ENCODE data around the gene CRTC2.

Gene CRTC2

DNA sequence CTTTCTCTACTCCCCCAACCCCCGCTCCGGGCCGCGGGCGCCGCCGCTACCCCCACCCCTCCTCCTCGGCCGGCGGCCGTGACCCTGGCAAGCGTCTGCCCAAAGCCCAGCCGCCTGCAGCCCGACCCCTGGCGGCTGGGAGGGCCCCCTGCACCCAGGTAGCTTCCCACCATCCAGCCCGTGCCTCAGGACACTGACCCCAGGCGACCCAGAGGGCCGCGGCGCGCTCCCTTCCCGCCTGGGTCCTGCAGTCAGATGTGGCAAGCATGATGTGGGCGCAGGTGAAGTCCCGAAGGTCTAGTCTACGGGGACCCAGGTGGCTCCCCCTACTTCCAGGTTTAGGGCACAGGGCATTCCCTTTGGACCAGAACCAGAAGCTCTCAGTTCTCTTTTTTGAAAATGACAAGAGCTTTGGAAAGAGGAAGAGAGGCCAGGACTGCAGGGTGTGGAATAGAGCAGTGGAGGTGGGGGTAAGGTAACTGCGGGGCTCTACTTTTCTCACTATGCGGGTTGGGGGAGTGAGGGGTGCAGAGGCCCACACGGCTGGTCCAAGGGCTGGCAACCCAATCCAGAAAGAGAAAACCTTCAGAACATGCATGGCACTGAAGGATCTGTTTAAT is 11.7 kb downstream of the CRTC2 start, which contains the start of gene DENND4B:
TSS of gene DENND4B (minus strand) at position 97 of the 620 bp plus-strand sequence. CDS start 2,344 bp downstream, outside the sequence.
- H3K4me2 ChIP-seq: peak within 1 kb of the TSS; percentile 96 to 99 (median 98)
- no peaks in the 10 kb centered on the region for H3K9me3 ChIP-seq (replicated peaks in 1 of 11)
- no peak for TF ChIP-seq Cebpa-rat (IDR thresholded peaks at IDR 0.05)
- H3K4me3 ChIP-seq: peak within 1 kb of the TSS; percentile 70 to 87 (median 83)
- peaks cover 0 to 37% (median 11%) of the 10 kb centered on the region in 11 experiments; a peak in 12 of 22 replicates for H4K20me1 ChIP-seq
- H3K27me3 ChIP-seq: no peaks in the 10 kb centered on the region
- peak within 1 kb of the TSS; percentile 98 to 100 (median 100) for H3K27ac ChIP-seq
- H3K9ac ChIP-seq: peak within 1 kb of the TSS; percentile 97 to 100 (median 100)
- peaks cover 64 to 74% (median 72%) of the 10 kb centered on the region in 11 experiments for H3K36me3 ChIP-seq
- peaks cover 38 to 81% (median 65%) of the 10 kb centered on the region in 10 experiments for H3K4me1 ChIP-seq

GRCh38 chr1:153945795-153946621 is 12.4 kb downstream of the CRTC2 start:
- peak overlapping the region; percentile 98 to 100 (median 100) for H3K27ac ChIP-seq
- H3K9ac ChIP-seq: peak overlapping the region; percentile 97 to 100 (median 100)
- H3K4me2 ChIP-seq: peak overlapping the region; percentile 96 to 99 (median 98)
- no peaks in the 10 kb centered on the region for H3K27me3 ChIP-seq
- H3K9me3 ChIP-seq (replicated peaks in 1 of 11): no peaks in the 10 kb centered on the region
- H3K4me3 ChIP-seq: peak overlapping the region; percentile 70 to 87 (median 83)
- peaks cover 64 to 74% (median 72%) of the 10 kb centered on the region in 11 experiments for H3K36me3 ChIP-seq
- H4K20me1 ChIP-seq: peaks cover 0 to 39% (median 18%) of the 10 kb centered on the region in 11 experiments; a peak in 14 of 22 replicates
- no peak for TF ChIP-seq Cebpa-rat (IDR thresholded peaks at IDR 0.05)
- H3K4me1 ChIP-seq: peaks cover 42 to 81% (median 69%) of the 10 kb centered on the region in 10 experiments

- H4K20me1 ChIP-seq: peaks cover 0 to 46% (median 25%) of the 10 kb centered on the region in 11 experiments; a peak in 15 of 22 replicates
- peak overlapping the region; percentile 97 to 100 (median 100) for H3K9ac ChIP-seq
- H3K4me3 ChIP-seq: peak overlapping the region; percentile 70 to 87 (median 83)
- no peaks in the 10 kb centered on the region for H3K27me3 ChIP-seq
- H3K4me1 ChIP-seq: peaks cover 42 to 78% (median 66%) of the 10 kb centered on the region in 10 experiments
- peak overlapping the region; percentile 98 to 100 (median 100) for H3K27ac ChIP-seq
- no peaks in the 10 kb centered on the region for H3K9me3 ChIP-seq (replicated peaks in 1 of 11)
- peaks cover 64 to 74% (median 72%) of the 10 kb centered on the region in 11 experiments for H3K36me3 ChIP-seq
- H3K4me2 ChIP-seq: peak overlapping the region; percentile 96 to 99 (median 98)
- TF ChIP-seq Cebpa-rat (IDR thresholded peaks at IDR 0.05): no peak
Measured at GRCh38 chr1:153945131-153945794, 13.1 kb downstream of the CRTC2 start.

GRCh38 chr1:153944827-153945117 is 13.6 kb downstream of the CRTC2 start:
- Histone ChIP-seq H4K20me1 (peaks cover 0 to 51% (median 30%) of the 10 kb centered on the region in 11 experiments; a peak in 15 of 22 replicates), H3K4me3 (peak overlapping the region; percentile 70 to 87 (median 83)), H3K4me2 (peak overlapping the region; percentile 96 to 99 (median 98)), H3K27me3 (no peaks in the 10 kb centered on the region), H3K27ac (peak overlapping the region; percentile 98 to 100 (median 100)), H3K9me3 (replicated peaks in 1 of 11) (no peaks in the 10 kb centered on the region), H3K4me1 (peaks cover 37 to 78% (median 61%) of the 10 kb centered on the region in 10 experiments), H3K36me3 (peaks cover 64 to 74% (median 72%) of the 10 kb centered on the region in 11 experiments), H3K9ac (peak overlapping the region; percentile 97 to 100 (median 100))
- no peak for TF ChIP-seq Cebpa-rat (IDR thresholded peaks at IDR 0.05)

DNA sequence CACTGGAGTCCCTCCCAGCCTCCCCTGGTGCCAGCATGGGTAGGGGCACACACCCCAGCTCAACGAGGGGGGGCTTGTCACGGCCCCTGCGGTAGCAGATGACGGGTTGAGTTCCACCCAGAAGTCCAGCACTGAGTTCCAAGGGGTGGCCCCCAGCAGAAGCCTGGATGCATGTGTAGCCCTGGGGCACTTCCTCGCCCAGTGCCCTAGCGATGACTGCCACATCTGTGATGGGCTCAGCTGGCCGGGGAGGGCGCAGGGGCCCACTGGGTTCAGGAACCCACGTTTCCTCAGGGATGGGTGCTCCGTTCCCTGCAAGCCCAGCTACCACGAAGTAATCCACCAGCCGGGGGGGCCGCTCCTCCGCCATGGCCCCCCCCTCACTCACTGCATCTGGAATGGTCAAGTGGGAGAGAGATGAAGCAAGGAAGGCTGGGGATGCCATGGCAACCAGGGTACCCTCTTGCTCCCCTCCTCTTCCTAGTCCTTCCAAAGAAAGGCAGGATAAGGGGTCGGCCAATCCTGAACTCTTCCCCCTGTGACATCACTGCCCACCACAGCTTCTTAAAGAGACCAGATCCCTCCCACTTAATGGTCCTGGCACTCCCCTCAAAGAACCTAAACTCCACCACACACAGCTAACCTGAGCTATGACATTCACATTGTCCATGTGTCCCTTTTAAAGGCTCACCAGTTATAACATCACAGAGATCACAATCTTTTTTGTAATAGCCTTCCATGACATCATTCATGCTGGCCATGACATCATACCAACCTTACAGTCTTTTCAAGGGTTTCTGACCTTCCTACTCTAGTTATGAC is 14.2 kb downstream of the CRTC2 start:
- Histone ChIP-seq H3K4me3 (peak overlapping the region; percentile 70 to 87 (median 83)), H3K9ac (peak overlapping the region; percentile 97 to 100 (median 100)), H3K27ac (peak overlapping the region; percentile 98 to 100 (median 100)), H3K9me3 (replicated peaks in 1 of 11) (no peaks in the 10 kb centered on the region), H3K4me2 (peak overlapping the region; percentile 96 to 99 (median 98)), H3K4me1 (peaks cover 33 to 78% (median 57%) of the 10 kb centered on the region in 10 experiments), H3K36me3 (peaks cover 64 to 74% (median 72%) of the 10 kb centered on the region in 11 experiments), H4K20me1 (peaks cover 0 to 57% (median 30%) of the 10 kb centered on the region in 11 experiments; a peak in 15 of 22 replicates), H3K27me3 (no peaks in the 10 kb centered on the region)
- TF ChIP-seq Cebpa-rat (IDR thresholded peaks at IDR 0.05): no peak

GRCh38 chr1:153942766-153943549 is 15.5 kb downstream of the CRTC2 start:
- no peak for TF ChIP-seq Cebpa-rat (IDR thresholded peaks at IDR 0.05)
- H3K36me3 ChIP-seq: peaks cover 64 to 74% (median 71%) of the 10 kb centered on the region in 11 experiments

More at GRCh38 chr1:153942766-153943549, 15.5 kb downstream of the CRTC2 start:
- Histone ChIP-seq H3K4me2 (peak overlapping the region in 8 of 11 experiments; percentile 96 to 99 (median 98); a peak in 15 of 22 replicates), H3K27me3 (no peaks in the 10 kb centered on the region), H3K9me3 (replicated peaks in 1 of 11) (no peaks in the 10 kb centered on the region), H4K20me1 (peaks cover 0 to 60% (median 36%) of the 10 kb centered on the region in 11 experiments; a peak in 15 of 22 replicates), H3K9ac (peak overlapping the region in 10 of 11 experiments; percentile 4 to 100 (median 100); a peak in 14 of 22 replicates), H3K27ac (peak overlapping the region in 10 of 11 experiments; percentile 12 to 100 (median 100); a peak in 16 of 22 replicates), H3K4me3 (peak overlapping the region in 4 of 10 experiments; percentile 29 to 85 (median 75); a peak in 7 of 20 replicates), H3K4me1 (peaks cover 33 to 72% (median 51%) of the 10 kb centered on the region in 10 experiments)
